ENCODE results near the gene LRRC3C. TPM values are rescaled to one million over a fixed set of nuclear protein-coding genes. Genes with fewer than 3 reads are reported as not detected.

LRRC3C gene
- total RNA-seq, 4 donors from 2014 or later = not detected

- no peaks in the 10 kb centered on the region for H3K27me3 ChIP-seq
- peaks cover 5 to 9% of the 10 kb centered on the region in 2 donors for H3K4me1 ChIP-seq
- no peaks in the 10 kb centered on the region for H3K36me3 ChIP-seq
- intact Hi-C loops (cut with DNase I) = no loop called here
- no peak overlapping the region for H3K4me3 ChIP-seq (replicated peaks in 1 of 3)
- WGBS, 2 donors = 79 to 90% methylated on average over 5 of the region's 5 CpGs
- DNase-seq = peak in 1 of 2 donors; percentile 13
- H3K27ac ChIP-seq = no peak overlapping the region
- no peaks in the 10 kb centered on the region for H3K9me3 ChIP-seq
- no peak for TF ChIP-seq POLR2A (IDR thresholded peaks at IDR 0.05)
- no peak for TF ChIP-seq CTCF (IDR thresholded peaks at IDR 0.05)
Observed at GRCh38 chr17:39933912-39934311, 6.4 kb downstream of the LRRC3C start.

GRCh38 chr17:39934324-39934723 is 6.8 kb downstream of the LRRC3C start:
- intact Hi-C loops (cut with DNase I) = no loop called here
- TF ChIP-seq CTCF (IDR thresholded peaks at IDR 0.05) (no peak), POLR2A (IDR thresholded peaks at IDR 0.05) (no peak)
- 85% methylated on average over 5 of the region's 5 CpGs for WGBS, 2 donors

GRCh38 chr17:39935909-39936308 is 8.4 kb downstream of the LRRC3C start:
- no peak overlapping the region for H3K4me3 ChIP-seq (replicated peaks in 1 of 3)
- TF ChIP-seq CTCF (IDR thresholded peaks at IDR 0.05) (no peak), POLR2A (IDR thresholded peaks at IDR 0.05) (no peak)
- H3K4me1 ChIP-seq = no peaks in the 10 kb centered on the region
- intact Hi-C loops (cut with DNase I) = no loop called here
- no peaks in the 10 kb centered on the region for H3K27me3 ChIP-seq
- no peak for DNase-seq
- H3K9me3 ChIP-seq = no peaks in the 10 kb centered on the region
- no peak overlapping the region for H3K27ac ChIP-seq
- no peaks in the 10 kb centered on the region for H3K36me3 ChIP-seq
- WGBS, 2 donors = 65 to 82% methylated on average over 2 to 3 of the region's 3 CpGs

More at GRCh38 chr17:39934324-39934723, 6.8 kb downstream of the LRRC3C start:
- H3K27me3 ChIP-seq = no peaks in the 10 kb centered on the region
- H3K4me1 ChIP-seq = peaks cover 1 to 5% of the 10 kb centered on the region in 2 donors
- DNase-seq = no peak
- no peaks in the 10 kb centered on the region for H3K36me3 ChIP-seq
- H3K9me3 ChIP-seq = no peaks in the 10 kb centered on the region
- no peak overlapping the region for H3K27ac ChIP-seq
- H3K4me3 ChIP-seq (replicated peaks in 1 of 3) = no peak overlapping the region

DNA sequence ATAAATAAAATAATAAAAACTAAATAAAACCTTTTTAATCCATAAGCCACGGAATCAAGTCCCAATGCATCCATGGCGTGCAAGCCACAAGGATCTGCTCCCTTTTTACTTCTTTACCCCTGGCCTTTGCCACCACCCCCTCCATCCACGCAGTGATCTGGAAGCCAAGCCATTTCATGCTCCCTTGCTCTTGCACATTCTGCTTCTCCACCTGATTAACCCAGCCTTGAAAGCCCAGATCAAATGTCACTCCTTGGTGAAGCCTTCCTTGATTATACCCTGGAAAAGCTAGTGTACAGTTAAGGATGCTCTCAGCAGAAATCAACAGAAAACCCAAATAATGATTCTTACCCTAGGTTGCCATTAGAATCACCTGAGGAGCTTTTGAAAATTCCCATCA is 9.9 kb downstream of the LRRC3C start:
- Histone ChIP-seq H3K4me1 (no peaks in the 10 kb centered on the region), H3K9me3 (no peaks in the 10 kb centered on the region), H3K27me3 (no peaks in the 10 kb centered on the region), H3K27ac (no peak overlapping the region), H3K4me3 (replicated peaks in 1 of 3) (no peak overlapping the region), H3K36me3 (no peaks in the 10 kb centered on the region)
- intact Hi-C loops (cut with DNase I) = no loop called here
- no peak for TF ChIP-seq POLR2A (IDR thresholded peaks at IDR 0.05)
- no peak for TF ChIP-seq CTCF (IDR thresholded peaks at IDR 0.05)
- WGBS, 2 donors = 85 to 89% methylated on average over 3 of the region's 3 CpGs
- no peak for DNase-seq

DNA sequence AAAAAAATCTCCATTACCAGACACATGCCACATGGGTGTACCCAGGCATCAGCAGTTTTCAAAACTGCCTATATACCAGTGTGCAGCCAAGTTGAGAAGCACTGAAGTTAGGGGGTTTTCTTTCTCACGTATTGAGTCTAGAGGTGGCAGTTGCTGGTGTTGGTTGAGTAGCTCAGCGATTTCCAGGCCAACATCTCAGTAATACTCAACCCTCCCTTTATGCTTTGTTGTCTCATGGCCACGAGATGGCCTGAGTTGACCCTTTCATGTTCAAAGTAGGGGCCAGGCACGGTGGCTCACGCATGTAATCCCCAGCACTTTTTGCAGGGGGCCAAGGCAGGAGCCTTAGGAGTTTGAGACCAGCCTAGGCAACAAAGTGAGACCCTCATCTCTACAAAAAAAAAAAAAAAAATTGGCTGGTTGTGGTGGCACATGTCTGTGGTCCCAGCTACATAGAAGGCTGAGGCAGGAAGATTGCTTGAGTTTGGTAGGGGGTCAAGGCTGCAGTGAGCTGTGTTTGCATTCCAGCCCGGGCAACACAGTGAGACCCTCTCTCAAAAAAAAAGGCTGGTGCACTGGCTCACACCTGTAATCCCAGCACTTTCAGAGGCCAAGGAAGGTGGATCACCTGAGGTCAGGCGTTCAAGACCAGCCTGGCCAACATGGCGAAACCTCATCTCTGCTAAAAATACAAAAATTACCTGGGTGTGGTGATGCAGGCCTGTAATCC is 10.8 kb downstream of the LRRC3C start:
- no peak overlapping the region for H3K4me3 ChIP-seq (replicated peaks in 1 of 3)
- no peaks in the 10 kb centered on the region for H3K9me3 ChIP-seq
- no peak overlapping the region for H3K27ac ChIP-seq
- intact Hi-C loops (cut with DNase I) = no loop called here
- DNase-seq = no peak
- 64 to 65% methylated on average over 8 of the region's 8 CpGs for WGBS, 2 donors
- H3K27me3 ChIP-seq = no peaks in the 10 kb centered on the region
- H3K4me1 ChIP-seq = no peaks in the 10 kb centered on the region
- H3K36me3 ChIP-seq = no peaks in the 10 kb centered on the region
- TF ChIP-seq POLR2A (IDR thresholded peaks at IDR 0.05) (no peak), CTCF (IDR thresholded peaks at IDR 0.05) (no peak)
